ENCODE data around the gene BEGAIN. TPM values are rescaled to one million over a fixed set of nuclear protein-coding genes. Genes with fewer than 3 reads are reported as not detected.
A peak's percentile ranks its signal among the peaks of the same experiment; 100 is the strongest.

Gene BEGAIN
- total RNA-seq, 4 donors from 2014 or later, result 0.22 to 1.3 (median 0.50) TPM; not detected in 1

- WGBS, 2 donors, result 82 to 85% methylated on average over 8 to 10 of the region's 10 CpGs
- H3K9me3 ChIP-seq, result no peaks in the 10 kb centered on the region
- no peak for DNase-seq
- H3K36me3 ChIP-seq, result no peaks in the 10 kb centered on the region
- H3K27me3 ChIP-seq, result no peaks in the 10 kb centered on the region
- no peak overlapping the region for H3K4me3 ChIP-seq (replicated peaks in 1 of 3)
- H3K27ac ChIP-seq, result no peak overlapping the region
- intact Hi-C loops (cut with DNase I), result no loop called here
- TF ChIP-seq POLR2A (IDR thresholded peaks at IDR 0.05) (no peak), CTCF (IDR thresholded peaks at IDR 0.05) (no peak)
- peaks cover 5 to 19% of the 10 kb centered on the region in 2 donors for H3K4me1 ChIP-seq
These were observed 32.4 kb upstream of the BEGAIN start for GRCh38 chr14:100619396-100620254.

GRCh38 chr14:100618763-100619320 is 31.6 kb upstream of the BEGAIN start:
- 54 to 59% methylated on average over 10 of the region's 10 CpGs for WGBS, 2 donors
- no peak overlapping the region for H3K4me3 ChIP-seq (replicated peaks in 1 of 3)
- no peaks in the 10 kb centered on the region for H3K27me3 ChIP-seq
- H3K4me1 ChIP-seq, result peaks cover 5 to 19% of the 10 kb centered on the region in 2 donors
- TF ChIP-seq CTCF (IDR thresholded peaks at IDR 0.05) (no peak), POLR2A (IDR thresholded peaks at IDR 0.05) (no peak)
- no peaks in the 10 kb centered on the region for H3K9me3 ChIP-seq
- H3K27ac ChIP-seq, result no peak overlapping the region
- H3K36me3 ChIP-seq, result no peaks in the 10 kb centered on the region
- DNase-seq, result no peak
- intact Hi-C loops (cut with DNase I), result no loop called here

GRCh38 chr14:100618318-100618693 is 31.1 kb upstream of the BEGAIN start:
- DNase-seq, result no peak
- H3K4me3 ChIP-seq (replicated peaks in 1 of 3), result no peak overlapping the region
- H3K9me3 ChIP-seq, result no peaks in the 10 kb centered on the region
- H3K27ac ChIP-seq, result no peak overlapping the region
- intact Hi-C loops (cut with DNase I), result no loop called here
- WGBS, 2 donors, result 6 to 10% methylated on average over 7 to 9 of the region's 9 CpGs
- no peaks in the 10 kb centered on the region for H3K36me3 ChIP-seq
- TF ChIP-seq POLR2A (IDR thresholded peaks at IDR 0.05) (no peak), CTCF (IDR thresholded peaks at IDR 0.05) (no peak)
- no peaks in the 10 kb centered on the region for H3K27me3 ChIP-seq
- H3K4me1 ChIP-seq, result peaks cover 5 to 19% of the 10 kb centered on the region in 2 donors

- Histone ChIP-seq H3K27ac (no peak overlapping the region), H3K9me3 (no peaks in the 10 kb centered on the region), H3K4me3 (replicated peaks in 1 of 3) (no peak overlapping the region), H3K4me1 (peaks cover 5 to 19% of the 10 kb centered on the region in 2 donors), H3K36me3 (no peaks in the 10 kb centered on the region), H3K27me3 (no peaks in the 10 kb centered on the region)
- intact Hi-C loops (cut with DNase I), result no loop called here
- TF ChIP-seq POLR2A (IDR thresholded peaks at IDR 0.05) (no peak), CTCF (IDR thresholded peaks at IDR 0.05) (peak in 1 of 6 experiments; percentile 10)
- 16 to 28% methylated on average over 13 to 20 of the region's 20 CpGs for WGBS, 2 donors
- DNase-seq, result peak; percentile 42 to 57
These were observed 30.4 kb upstream of the BEGAIN start for GRCh38 chr14:100617410-100618317.

Measured in thyroid gland (tissue), 4 donors.